DOHH2 (cell line): Measurements from ENCODE around the gene SLC6A6.

Experiments used
- H3F3A ChIP-seq: fragments of 200-600 bp; sonication (generic), shearing (Covaris generic); 2 replicates; pipeline ENCODE4 v1.6.0; 2016; ENCODE audit warnings: antibody characterized with exemption, mild to moderate bottlenecking; ENCODE audit not compliant: control insufficient read depth, insufficient read depth
- H3K27ac ChIP-seq: fragments of 200-600 bp; sonication (generic); 2 replicates; pipeline ENCODE4 v1.5.1; 2014; ENCODE audit warnings: low read depth, mild to moderate bottlenecking, low read length, moderate library complexity
- H3K27me3 ChIP-seq: fragments of 200-600 bp; sonication (generic); 2 replicates; pipeline ENCODE4 v1.6.1; 2014; ENCODE audit warnings: mild to moderate bottlenecking, low read length, mixed read lengths; ENCODE audit not compliant: control insufficient read depth
- H3K36me3 ChIP-seq: fragments of 200-600 bp; sonication (generic); 2 replicates; pipeline ENCODE4 v1.6.1; 2014; ENCODE audit warnings: mild to moderate bottlenecking, low read length, moderate library complexity, mixed read lengths; ENCODE audit not compliant: control insufficient read depth
- H3K4me1 ChIP-seq: fragments of 200-600 bp; sonication (generic); 2 replicates; pipeline ENCODE4 v1.6.1; 2014; ENCODE audit warnings: mild to moderate bottlenecking, low read length, mixed read lengths; ENCODE audit not compliant: control insufficient read depth
- H3K4me2 ChIP-seq: fragments of 200-600 bp; sonication (generic); 2 replicates; pipeline ENCODE4 v1.6.0; 2014; ENCODE audit warnings: mild to moderate bottlenecking, low read length, moderate library complexity
- H3K4me3 ChIP-seq: fragments of 200-600 bp; sonication (generic); 2 replicates; pipeline ENCODE4 v1.5.1; 2014; ENCODE audit warnings: mild to moderate bottlenecking, low read length, mixed read lengths
- H3K79me2 ChIP-seq: fragments of 200-600 bp; sonication (generic); 2 replicates; pipeline ENCODE4 v1.6.1; 2014; ENCODE audit warnings: mild to moderate bottlenecking, low read length, mixed read lengths; ENCODE audit not compliant: control insufficient read depth
- H3K9me2 ChIP-seq: fragments of 200-600 bp; sonication (generic); replicated peaks from 2 replicates; pipeline ENCODE4 v1.6.1; 2014; ENCODE audit warnings: mild to moderate bottlenecking, low read length, mixed read lengths; ENCODE audit not compliant: control insufficient read depth
- H3K9me3 ChIP-seq: fragments of 200-600 bp; sonication (generic); 2 replicates; pipeline ENCODE4 v1.6.1; 2014; ENCODE audit warnings: antibody characterized with exemption, low read length, mixed read lengths; ENCODE audit not compliant: control insufficient read depth, insufficient read depth
- H4K20me1 ChIP-seq: fragments of 200-600 bp; sonication (generic); 2 replicates; pipeline ENCODE4 v1.6.0; 2014; ENCODE audit warnings: low read depth, mild to moderate bottlenecking, antibody characterized with exemption, low read length, moderate library complexity; ENCODE audit not compliant: control insufficient read depth, insufficient read depth
- CTCF ChIP-seq: fragments of 200-600 bp; sonication (generic); IDR thresholded peaks from one replicate; pipeline ENCODE4 v1.5.1; 2014; ENCODE audit warnings: antibody characterized with exemption, mild to moderate bottlenecking, low read depth, low read length; ENCODE audit not compliant: poor library complexity, severe bottlenecking
- EZH2phosphoT487 ChIP-seq: fragments of 200-600 bp; sonication (generic); IDR thresholded peaks from 2 replicates; pipeline ENCODE4 v1.6.1; 2017; ENCODE audit warnings: borderline replicate concordance, mild to moderate bottlenecking, antibody characterized with exemption, low read length, moderate library complexity, mixed read lengths

Gene SLC6A6

DNA sequence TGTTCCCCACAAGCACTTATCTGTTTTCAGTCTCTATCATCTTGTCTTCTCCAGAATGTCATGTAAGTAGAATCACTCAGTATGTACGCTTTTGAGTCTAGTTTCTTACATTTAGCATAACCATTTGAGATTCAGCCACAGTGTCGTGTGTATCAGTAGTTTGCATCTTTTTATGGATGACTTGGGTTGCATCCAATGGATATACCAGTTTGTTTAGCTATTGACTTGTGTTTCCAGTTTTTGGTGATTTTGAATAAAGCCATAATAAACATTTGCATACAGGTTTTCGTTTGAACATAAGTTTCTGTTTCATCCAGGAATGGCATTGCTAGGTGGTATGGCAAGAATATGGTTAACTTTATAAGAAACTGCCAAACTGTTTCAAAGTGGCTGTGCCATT lies 125.7 kb downstream of the SLC6A6 start:
- TF ChIP-seq EZH2phosphoT487 = no peak
- TF ChIP-seq CTCF = no peak
- Histone ChIP-seq H3K4me3 (no peak overlapping the region), H3K9me2 (no peaks in the 10 kb centered on the region), H3K4me2 (no peak overlapping the region), H3K27ac (no peak overlapping the region), H3K4me1 (no peaks in the 10 kb centered on the region), H3K36me3 (no peaks in the 10 kb centered on the region), H4K20me1 (no peaks in the 10 kb centered on the region), H3K9me3 (no peaks in the 10 kb centered on the region), H3K79me2 (no peaks in the 10 kb centered on the region), H3F3A (no peaks in the 10 kb centered on the region), H3K27me3 (peaks cover 17% of the 10 kb centered on the region)

GRCh38 chr3:14531856-14532395 lies 129.5 kb downstream of the SLC6A6 start:
- Histone ChIP-seq H3K27me3 (peaks cover 7% of the 10 kb centered on the region), H3K4me1 (no peaks in the 10 kb centered on the region), H3F3A (no peaks in the 10 kb centered on the region)

GRCh38 chr3:14532691-14533456 lies 130.5 kb downstream of the SLC6A6 start:
- H3K4me1 ChIP-seq = no peaks in the 10 kb centered on the region
- no peaks in the 10 kb centered on the region for H3K79me2 ChIP-seq
- H3K36me3 ChIP-seq = no peaks in the 10 kb centered on the region
- H3K9me3 ChIP-seq = no peaks in the 10 kb centered on the region
- TF ChIP-seq CTCF = no peak
- no peak for TF ChIP-seq EZH2phosphoT487
- H4K20me1 ChIP-seq = no peaks in the 10 kb centered on the region
- H3K27me3 ChIP-seq = peaks cover 6% of the 10 kb centered on the region
- H3K4me2 ChIP-seq = no peak overlapping the region
- H3K4me3 ChIP-seq = no peak overlapping the region
- no peaks in the 10 kb centered on the region for H3F3A ChIP-seq
- no peak overlapping the region for H3K27ac ChIP-seq
- H3K9me2 ChIP-seq = no peaks in the 10 kb centered on the region

More at GRCh38 chr3:14531856-14532395, 129.5 kb downstream of the SLC6A6 start:
- no peaks in the 10 kb centered on the region for H3K36me3 ChIP-seq
- H3K4me2 ChIP-seq = no peak overlapping the region
- no peak overlapping the region for H3K4me3 ChIP-seq
- H3K27ac ChIP-seq = no peak overlapping the region
- H3K9me2 ChIP-seq = no peaks in the 10 kb centered on the region
- no peaks in the 10 kb centered on the region for H3K9me3 ChIP-seq
- no peak for TF ChIP-seq CTCF
- no peak for TF ChIP-seq EZH2phosphoT487
- no peaks in the 10 kb centered on the region for H3K79me2 ChIP-seq
- no peaks in the 10 kb centered on the region for H4K20me1 ChIP-seq
